Ishikawa (cell line): ENCODE results near the gene SEMA4F.

Experiments
- CEBPB ChIP-seq: IDR thresholded peaks from 2 replicates; pipeline ENCODE4 v1.6.1; 2012
- CREB1 ChIP-seq: IDR thresholded peaks from 2 replicates; pipeline ENCODE4 v1.6.1; 2012; ENCODE audit warnings: low read depth
- EGR1 ChIP-seq: IDR thresholded peaks from 2 replicates; pipeline ENCODE4 v1.6.1; 2012
- EP300 ChIP-seq: IDR thresholded peaks from 2 replicates; pipeline ENCODE4 v1.6.1; 2012; ENCODE audit warnings: borderline replicate concordance
- NFIC ChIP-seq: IDR thresholded peaks from 2 replicates; pipeline ENCODE4 v1.6.1; 2012
- RAD21 ChIP-seq: IDR thresholded peaks from 2 replicates; pipeline ENCODE4 v1.6.1; 2012; ENCODE audit warnings: low read depth
- TAF1 ChIP-seq: IDR thresholded peaks from 2 replicates; pipeline ENCODE4 v1.6.1; 2012; ENCODE audit warnings: low read depth, mild to moderate bottlenecking
- YY1 ChIP-seq: IDR thresholded peaks from 2 replicates; pipeline ENCODE4 v1.6.1; 2012; ENCODE audit warnings: low read depth
- TF ChIP-seq, protein P1 (sequence below): IDR thresholded peaks from 2 replicates; pipeline ENCODE4 v1.6.1; 2012

DNA sequence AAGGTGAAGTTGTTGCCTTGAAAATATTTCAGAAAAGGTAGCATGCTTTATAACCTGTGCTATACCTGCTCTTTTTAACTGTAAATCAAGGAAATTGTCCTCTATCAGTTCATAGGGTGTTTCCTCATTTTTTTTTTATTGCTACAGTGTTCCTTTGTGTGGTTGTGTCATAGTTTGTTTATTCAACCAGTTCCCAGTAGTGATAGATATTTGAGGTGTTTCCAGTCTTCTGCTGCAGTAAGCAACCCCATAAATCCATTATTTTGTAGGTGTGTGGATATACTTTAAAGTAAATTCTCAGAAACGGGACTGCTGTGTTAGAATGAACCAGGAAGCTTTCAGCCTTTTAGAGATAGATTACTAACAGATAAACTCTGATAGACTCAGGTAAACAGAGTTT is 39.6 kb downstream of the SEMA4F start:
- TF ChIP-seq YY1: no peak
- no peak for TF ChIP-seq EP300
- TF ChIP-seq EGR1: no peak
- no peak for TF ChIP-seq NFIC
- TF ChIP-seq CEBPB: no peak
- TF ChIP-seq TAF1: no peak
- TF ChIP-seq, protein P1, sequence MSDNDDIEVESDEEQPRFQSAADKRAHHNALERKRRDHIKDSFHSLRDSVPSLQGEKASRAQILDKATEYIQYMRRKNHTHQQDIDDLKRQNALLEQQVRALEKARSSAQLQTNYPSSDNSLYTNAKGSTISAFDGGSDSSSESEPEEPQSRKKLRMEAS: no peak
- no peak for TF ChIP-seq CREB1
- TF ChIP-seq RAD21: no peak
